ACC112 (cell line): ENCODE measurements around the gene SLC8A2.

Source experiments
- H2AFZ ChIP-seq: fragments of 200-600 bp; sonication (generic); one replicate; pipeline ENCODE4 v1.6.0; 2017; ENCODE audit warnings: antibody characterized with exemption, low read length; ENCODE audit not compliant: unreplicated experiment
- H3K27ac ChIP-seq: fragments of 200-600 bp; sonication (generic); 2 replicates; pipeline ENCODE4 v1.5.1; 2014; ENCODE audit warnings: low read depth, mild to moderate bottlenecking, antibody characterized with exemption, low read length, moderate library complexity
- H3K27me3 ChIP-seq: fragments of 200-600 bp; sonication (generic); 2 replicates; pipeline ENCODE4 v1.6.1; 2014; ENCODE audit warnings: mild to moderate bottlenecking, antibody characterized with exemption, low read length, moderate library complexity, mixed read lengths; ENCODE audit not compliant: insufficient read depth
- H3K36me3 ChIP-seq: fragments of 200-600 bp; sonication (generic); 2 replicates; pipeline ENCODE4 v1.6.1; 2016; ENCODE audit warnings: mild to moderate bottlenecking, antibody characterized with exemption, low read length, moderate library complexity, mixed read lengths; ENCODE audit not compliant: insufficient read depth
- H3K4me1 ChIP-seq: fragments of 200-600 bp; sonication (generic); one replicate; pipeline ENCODE4 v1.6.1; 2016; ENCODE audit warnings: low read length, mixed read lengths; ENCODE audit not compliant: insufficient read depth, unreplicated experiment, control insufficient read depth
- H3K4me3 ChIP-seq: fragments of 200-600 bp; sonication (generic); 2 replicates; pipeline ENCODE4 v1.5.1; 2014; ENCODE audit warnings: mild to moderate bottlenecking, low read depth, low read length
- H3K79me2 ChIP-seq: fragments of 200-600 bp; sonication (generic); one replicate; pipeline ENCODE4 v1.6.0; 2016; ENCODE audit warnings: low read length; ENCODE audit not compliant: control insufficient read depth, unreplicated experiment, insufficient read depth

The SLC8A2 gene

GRCh38 chr19:47511681-47512080 is 40.0 kb upstream of the SLC8A2 start:
- peak overlapping the region; percentile 45 for H3K4me3 ChIP-seq
- H3K79me2 ChIP-seq: peaks cover 79% of the 10 kb centered on the region
- H3K27ac ChIP-seq: peak overlapping the region; percentile 16; the same call in 1 of the 2 replicates
- peaks cover 36% of the 10 kb centered on the region for H3K4me1 ChIP-seq
- H3K36me3 ChIP-seq: no peaks in the 10 kb centered on the region
- no peak overlapping the region for H2AFZ ChIP-seq
- no peaks in the 10 kb centered on the region for H3K27me3 ChIP-seq

DNA sequence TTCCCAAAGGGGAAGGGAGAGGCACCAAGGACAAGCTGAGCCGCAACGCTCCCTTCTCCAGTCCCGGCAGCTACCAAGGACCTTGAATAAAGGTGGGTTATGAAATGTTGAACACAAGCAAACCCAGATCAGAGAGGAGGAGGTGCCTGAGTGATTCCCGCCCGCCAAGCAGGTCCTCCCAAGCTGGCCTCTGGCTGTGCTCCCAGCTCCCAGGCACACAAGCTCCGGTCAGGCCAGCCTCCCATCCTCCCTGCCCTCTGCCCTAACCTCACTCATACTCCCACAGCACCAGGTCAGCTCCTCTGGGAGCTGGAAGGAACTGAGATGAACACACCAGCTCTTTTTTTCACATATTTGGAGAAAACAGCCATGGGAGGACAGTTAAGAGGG is 39.4 kb upstream of the SLC8A2 start:
- Histone ChIP-seq H3K36me3 (no peaks in the 10 kb centered on the region), H3K79me2 (peaks cover 84% of the 10 kb centered on the region), H3K4me3 (peak overlapping the region; percentile 45), H2AFZ (no peak overlapping the region), H3K27me3 (no peaks in the 10 kb centered on the region), H3K27ac (0 out of 2 replicates have a peak overlapping the region, but pooled peaks have one; percentile 16), H3K4me1 (peaks cover 36% of the 10 kb centered on the region)

GRCh38 chr19:47510516-47511127 is 38.9 kb upstream of the SLC8A2 start:
- Histone ChIP-seq H3K27ac (no peak overlapping the region), H3K27me3 (no peaks in the 10 kb centered on the region), H3K79me2 (peaks cover 84% of the 10 kb centered on the region), H3K4me1 (peaks cover 36% of the 10 kb centered on the region), H3K4me3 (no peak overlapping the region), H3K36me3 (no peaks in the 10 kb centered on the region), H2AFZ (no peak overlapping the region)

DNA sequence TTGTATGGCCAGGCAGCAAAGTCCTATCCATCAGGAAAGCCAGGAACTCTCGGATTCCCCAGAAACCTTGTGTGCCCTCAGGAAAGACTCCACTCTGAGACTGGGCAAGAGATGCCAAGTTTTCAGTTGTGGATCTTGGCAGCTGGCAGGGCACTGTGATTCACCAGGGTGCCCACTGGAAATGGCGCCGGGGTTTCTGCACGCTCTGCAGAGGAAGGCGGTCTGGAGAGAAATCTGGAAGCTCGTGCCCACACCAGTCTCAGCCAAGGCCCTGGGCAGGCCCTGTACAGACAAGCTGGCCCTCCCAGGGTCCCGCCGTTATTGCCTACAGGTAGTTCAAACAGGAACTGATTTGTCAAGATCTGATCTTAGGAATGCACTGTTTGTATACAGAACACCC is 38.3 kb upstream of the SLC8A2 start:
- H2AFZ ChIP-seq: no peak overlapping the region
- no peaks in the 10 kb centered on the region for H3K27me3 ChIP-seq
- H3K27ac ChIP-seq: no peak overlapping the region; the same call in 1 of the 2 replicates
- peaks cover 36% of the 10 kb centered on the region for H3K4me1 ChIP-seq
- peaks cover 89% of the 10 kb centered on the region for H3K79me2 ChIP-seq
- H3K36me3 ChIP-seq: no peaks in the 10 kb centered on the region
- H3K4me3 ChIP-seq: no peak overlapping the region

DNA sequence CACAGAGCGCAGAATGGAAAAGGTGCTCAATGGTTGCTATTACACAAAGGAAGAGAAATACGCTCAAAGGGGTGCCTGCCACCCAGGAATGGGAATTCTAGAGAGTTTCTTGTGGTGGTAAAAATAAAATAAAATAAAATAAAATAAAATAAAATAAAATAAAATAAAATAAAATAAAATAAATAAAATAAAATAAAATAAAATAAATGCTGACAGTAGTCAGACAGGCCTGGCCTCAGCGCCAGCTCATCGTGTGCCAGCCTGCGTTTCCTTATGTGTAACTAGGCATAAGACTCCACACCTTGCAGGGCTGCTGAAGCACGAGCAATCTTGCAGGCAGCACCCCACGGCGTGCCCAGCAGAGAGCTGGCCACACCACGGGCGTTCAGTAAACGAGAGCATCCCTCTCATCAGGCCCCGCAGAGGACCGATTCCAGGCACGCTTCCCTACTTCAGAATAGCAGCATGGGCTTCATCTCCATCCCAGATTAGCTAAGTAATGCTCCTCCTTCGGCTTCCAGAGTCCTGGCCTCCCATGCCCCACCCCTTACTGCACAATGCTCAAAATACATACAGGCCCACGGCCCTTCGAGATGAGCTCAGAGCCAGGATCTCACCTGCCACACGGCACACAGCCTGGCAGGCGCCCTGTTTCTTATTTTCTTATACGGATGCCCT is 37.6 kb upstream of the SLC8A2 start:
- H3K79me2 ChIP-seq: peaks cover 84% of the 10 kb centered on the region
- no peak overlapping the region for H2AFZ ChIP-seq
- peaks cover 36% of the 10 kb centered on the region for H3K4me1 ChIP-seq
- H3K27ac ChIP-seq: no peak overlapping the region; the same call in 1 of the 2 replicates
- no peak overlapping the region for H3K4me3 ChIP-seq
- H3K36me3 ChIP-seq: no peaks in the 10 kb centered on the region
- no peaks in the 10 kb centered on the region for H3K27me3 ChIP-seq

DNA sequence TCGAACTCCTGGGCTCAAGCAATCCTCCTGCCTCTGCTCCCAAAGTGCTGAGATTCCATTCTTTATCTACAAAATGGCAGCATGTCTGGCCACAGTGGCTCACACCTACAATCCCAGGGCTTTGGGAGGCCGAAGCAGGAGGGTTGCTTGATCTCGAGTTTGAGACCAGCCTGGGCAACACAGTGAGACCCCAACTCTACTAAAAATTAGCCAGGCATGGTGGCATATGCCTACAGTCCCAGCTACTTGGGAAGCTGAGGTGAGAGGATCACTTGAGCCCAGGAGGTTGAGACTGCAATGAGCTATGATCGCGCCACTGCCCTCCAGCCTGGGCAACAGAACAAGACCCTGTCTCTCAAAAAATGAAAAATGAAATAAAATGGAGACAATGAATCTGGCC is 37.0 kb upstream of the SLC8A2 start:
- Histone ChIP-seq H3K36me3 (no peaks in the 10 kb centered on the region), H3K79me2 (peaks cover 79% of the 10 kb centered on the region), H3K4me3 (no peak overlapping the region), H3K4me1 (peaks cover 36% of the 10 kb centered on the region), H2AFZ (no peak overlapping the region), H3K27ac (no peak overlapping the region), H3K27me3 (no peaks in the 10 kb centered on the region)

DNA sequence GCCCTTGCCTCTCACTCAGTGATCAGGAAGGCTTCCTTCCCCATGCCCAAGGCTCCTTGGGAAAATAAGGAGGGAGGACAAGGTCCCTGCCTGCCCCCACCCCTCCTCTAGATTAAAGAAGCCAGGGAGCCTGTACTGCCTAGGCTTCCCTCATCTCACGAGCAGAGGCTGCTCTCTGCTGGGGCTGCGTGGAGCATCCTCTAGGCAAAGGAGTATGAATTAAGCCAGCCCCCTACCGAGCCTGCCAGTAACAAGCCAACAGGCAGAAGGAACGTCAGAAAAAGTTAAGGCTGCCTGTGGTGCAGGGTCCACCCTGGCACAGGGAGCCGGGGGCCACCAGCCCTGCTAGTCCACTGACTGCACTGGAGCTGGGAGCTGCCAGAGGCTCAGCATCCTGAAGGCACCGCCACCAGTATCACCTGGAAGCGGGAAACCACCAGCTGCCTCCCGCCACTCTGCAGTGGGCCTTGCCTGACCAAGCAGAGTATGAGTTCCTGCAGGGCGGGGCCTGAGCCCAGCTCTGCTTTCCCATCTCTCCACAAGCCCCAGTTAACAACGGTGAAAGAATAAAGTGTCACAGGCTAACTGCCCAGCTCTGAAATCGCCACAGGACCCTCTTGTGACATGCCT is 36.3 kb upstream of the SLC8A2 start:
- H3K4me3 ChIP-seq: no peak overlapping the region
- H3K27me3 ChIP-seq: no peaks in the 10 kb centered on the region
- H3K36me3 ChIP-seq: no peaks in the 10 kb centered on the region; the same call in 1 of the 2 replicates
- H3K79me2 ChIP-seq: peaks cover 73% of the 10 kb centered on the region
- H3K27ac ChIP-seq: no peak overlapping the region
- H3K4me1 ChIP-seq: peaks cover 31% of the 10 kb centered on the region
- H2AFZ ChIP-seq: no peak overlapping the region

GRCh38 chr19:47507012-47507411 is 35.3 kb upstream of the SLC8A2 start:
- H3K36me3 ChIP-seq: no peaks in the 10 kb centered on the region; the same call in 1 of the 2 replicates

DNA sequence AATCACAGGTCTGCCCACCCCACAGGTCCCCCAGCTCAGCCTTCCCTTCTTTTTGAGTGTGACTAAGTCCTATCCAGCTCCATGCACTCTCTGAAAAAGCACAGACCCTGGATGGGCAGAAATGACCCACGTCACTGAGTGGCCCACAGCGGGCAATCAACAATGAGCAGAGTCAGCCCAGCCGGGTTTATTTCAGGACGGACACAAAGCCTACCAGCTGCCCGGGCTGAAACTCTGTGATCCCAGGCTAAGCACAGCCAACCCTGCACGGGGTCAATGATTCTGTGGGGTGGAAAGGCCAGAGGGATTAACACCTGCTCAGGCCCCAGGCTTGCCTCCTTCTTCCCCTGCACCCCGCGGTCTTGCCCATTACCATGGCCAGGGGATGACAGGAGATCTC is 34.8 kb upstream of the SLC8A2 start:
- no peak overlapping the region for H3K4me3 ChIP-seq
- no peaks in the 10 kb centered on the region; the same call in 1 of the 2 replicates for H3K36me3 ChIP-seq
- peaks cover 15% of the 10 kb centered on the region for H3K4me1 ChIP-seq
- no peaks in the 10 kb centered on the region for H3K27me3 ChIP-seq
- peaks cover 57% of the 10 kb centered on the region for H3K79me2 ChIP-seq
- H3K27ac ChIP-seq: no peak overlapping the region
- H2AFZ ChIP-seq: no peak overlapping the region

More at GRCh38 chr19:47507012-47507411, 35.3 kb upstream of the SLC8A2 start:
- Histone ChIP-seq H3K4me1 (peaks cover 21% of the 10 kb centered on the region), H3K4me3 (no peak overlapping the region), H2AFZ (no peak overlapping the region), H3K27ac (no peak overlapping the region), H3K79me2 (peaks cover 62% of the 10 kb centered on the region), H3K27me3 (no peaks in the 10 kb centered on the region)

DNA sequence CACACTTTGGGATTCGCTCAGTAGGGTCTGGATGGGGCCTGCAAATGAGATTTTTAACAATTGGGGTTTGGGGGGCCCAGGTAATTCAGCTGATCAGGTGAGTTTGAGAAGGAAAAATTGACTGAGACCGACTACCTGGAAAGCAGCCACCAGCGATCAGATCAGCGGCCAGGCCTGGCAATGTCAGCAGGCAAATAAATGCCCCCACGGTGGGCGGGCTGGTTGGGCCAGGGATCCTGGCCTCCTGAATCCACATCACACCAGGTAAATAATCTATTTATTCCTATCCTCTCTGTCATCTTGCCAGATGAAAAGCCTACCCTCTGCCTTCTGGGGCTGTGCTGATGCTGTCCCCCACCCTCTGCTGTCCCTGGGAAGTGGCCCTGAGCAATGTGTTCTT is 33.8 kb upstream of the SLC8A2 start:
- Histone ChIP-seq H3K36me3 (no peaks in the 10 kb centered on the region; the same call in 1 of the 2 replicates), H3K27ac (no peak overlapping the region), H3K4me1 (peaks cover 8% of the 10 kb centered on the region), H2AFZ (no peak overlapping the region), H3K27me3 (no peaks in the 10 kb centered on the region), H3K4me3 (no peak overlapping the region), H3K79me2 (peaks cover 50% of the 10 kb centered on the region)

- no peaks in the 10 kb centered on the region; the same call in 1 of the 2 replicates for H3K36me3 ChIP-seq
- H2AFZ ChIP-seq: no peak overlapping the region
- no peaks in the 10 kb centered on the region for H3K4me1 ChIP-seq
- no peak overlapping the region for H3K27ac ChIP-seq
- no peaks in the 10 kb centered on the region for H3K27me3 ChIP-seq
- peaks cover 34% of the 10 kb centered on the region for H3K79me2 ChIP-seq
- H3K4me3 ChIP-seq: no peak overlapping the region
Observed at GRCh38 chr19:47503826-47504150, 32.1 kb upstream of the SLC8A2 start.
